Hematopoietic multipotent progenitor cell (in vitro differentiated cells): Measurements from ENCODE around the gene SPECC1. TPM values are rescaled to one million over a fixed set of nuclear protein-coding genes. Genes with fewer than 3 reads are reported as not detected.
A peak's percentile ranks its signal among the peaks of the same experiment; 100 is the strongest.
"Not testable (repeated sequence)": the region's sequence is repeated elsewhere in the genome, so short reads cannot be mapped to it uniquely, and the experiment has no call there.

Experiments used
- DNase-seq, 3 donors: peaks; one replicate each; pipeline ENCODE4 v3.0.0-alpha.2; 2011 to 2015; ENCODE audit warnings: low read depth in 2 of 3, low spot score in 2 of 3
- total RNA-seq: library from RNA; depleted of rRNA; stranded (reverse); fragments of >200 nt; gene quantifications from one replicate; pipeline ENCODE4 v1.2.3, GENCODE V29; 2012

Gene SPECC1
- total RNA-seq = 39.9 TPM

GRCh38 chr17:20009302-20010098 is at the start of gene SPECC1:
SPECC1 (plus strand) TSS chr17:20009359; CDS start chr17:20096652, 87,293 bp downstream.
- peak; percentile 79 to 89 (median 82) for DNase-seq

DNA sequence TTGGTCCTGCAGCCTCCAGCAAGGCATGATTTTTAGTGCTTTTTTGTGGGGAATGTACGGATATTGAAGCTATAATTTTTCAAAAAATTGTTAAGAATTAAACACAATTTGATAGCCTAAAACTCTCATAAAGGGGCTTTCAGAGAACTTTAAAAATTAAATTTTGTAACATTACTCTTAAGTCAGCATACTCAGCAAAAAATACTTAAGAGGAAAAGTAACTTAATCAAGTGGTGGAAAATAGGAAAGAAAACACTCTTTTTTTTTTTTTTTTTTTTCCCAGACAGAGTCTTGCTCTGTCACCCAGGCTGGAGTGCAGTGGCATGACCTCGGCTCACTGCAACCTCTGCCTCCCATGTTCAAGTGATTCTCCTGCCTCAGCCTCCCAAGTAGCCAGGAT is 46.2 kb upstream of the SPECC1 start:
- not testable (repeated sequence) for DNase-seq

GRCh38 chr17:19973156-19973555 is 36.0 kb upstream of the SPECC1 start:
- no peak for DNase-seq

GRCh38 chr17:19975601-19976000 is 33.6 kb upstream of the SPECC1 start:
- no peak for DNase-seq

- peak; percentile 78 to 92 (median 92) for DNase-seq
Observed at GRCh38 chr17:19977293-19978208, 31.6 kb upstream of the SPECC1 start, which contains the start of gene AKAP10. AKAP10 (minus strand) TSS chr17:19977828; CDS start chr17:19977679, 149 bp downstream.

DNA sequence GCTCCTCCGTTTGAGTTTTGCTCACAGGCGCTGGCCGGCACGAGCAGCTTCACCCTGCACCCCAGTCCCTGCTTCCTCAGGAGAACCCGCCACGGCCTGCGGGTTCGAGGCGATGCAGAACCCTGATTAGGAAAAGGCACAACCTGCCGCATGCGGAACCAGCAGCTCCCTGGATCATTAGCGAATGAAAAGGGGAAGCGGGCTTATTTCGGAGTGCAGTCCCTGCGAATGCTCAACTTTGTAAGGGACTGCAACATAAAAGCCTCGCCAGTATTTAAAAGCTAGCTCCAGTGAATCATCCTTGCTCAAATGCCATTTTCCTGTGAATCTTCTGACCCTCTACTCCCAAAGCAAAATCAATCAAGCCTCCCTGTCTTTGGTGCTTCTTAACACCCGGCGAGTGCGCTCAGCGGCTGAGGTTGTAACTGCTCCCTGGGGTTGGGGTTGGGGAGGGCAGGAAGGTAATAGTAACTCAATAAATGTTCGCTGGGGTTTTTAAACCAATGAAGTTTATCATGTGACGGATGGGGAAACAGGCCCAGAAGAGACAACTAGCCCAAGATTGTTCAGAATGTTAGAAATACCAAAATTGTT is 30.9 kb upstream of the SPECC1 start:
- peak in 2 of 3 donors; percentile 83 to 88 for DNase-seq

DNA sequence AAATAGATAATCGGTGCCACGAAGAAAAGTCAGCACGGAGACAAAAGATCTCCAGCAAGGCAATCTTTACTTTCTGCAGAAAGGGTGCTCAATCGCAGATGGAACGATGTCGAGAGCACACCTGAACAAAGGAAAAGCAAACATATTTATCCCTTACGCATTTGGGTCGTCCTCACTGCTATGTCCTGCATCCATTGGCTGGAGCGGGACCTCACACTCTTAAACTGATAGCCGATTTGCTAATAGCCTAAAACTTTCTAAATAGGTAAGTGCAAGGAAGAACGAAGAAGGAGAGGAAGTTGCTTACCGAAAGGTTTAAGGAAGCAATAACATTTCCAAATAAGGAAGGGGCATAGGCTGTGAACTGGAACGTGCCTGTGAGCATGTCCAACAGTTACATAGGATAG is 30.4 kb upstream of the SPECC1 start:
- DNase-seq = no peak

GRCh38 chr17:19979917-19980770 is 29.0 kb upstream of the SPECC1 start:
- DNase-seq = peak in 2 of 3 donors; percentile 46 to 50

DNA sequence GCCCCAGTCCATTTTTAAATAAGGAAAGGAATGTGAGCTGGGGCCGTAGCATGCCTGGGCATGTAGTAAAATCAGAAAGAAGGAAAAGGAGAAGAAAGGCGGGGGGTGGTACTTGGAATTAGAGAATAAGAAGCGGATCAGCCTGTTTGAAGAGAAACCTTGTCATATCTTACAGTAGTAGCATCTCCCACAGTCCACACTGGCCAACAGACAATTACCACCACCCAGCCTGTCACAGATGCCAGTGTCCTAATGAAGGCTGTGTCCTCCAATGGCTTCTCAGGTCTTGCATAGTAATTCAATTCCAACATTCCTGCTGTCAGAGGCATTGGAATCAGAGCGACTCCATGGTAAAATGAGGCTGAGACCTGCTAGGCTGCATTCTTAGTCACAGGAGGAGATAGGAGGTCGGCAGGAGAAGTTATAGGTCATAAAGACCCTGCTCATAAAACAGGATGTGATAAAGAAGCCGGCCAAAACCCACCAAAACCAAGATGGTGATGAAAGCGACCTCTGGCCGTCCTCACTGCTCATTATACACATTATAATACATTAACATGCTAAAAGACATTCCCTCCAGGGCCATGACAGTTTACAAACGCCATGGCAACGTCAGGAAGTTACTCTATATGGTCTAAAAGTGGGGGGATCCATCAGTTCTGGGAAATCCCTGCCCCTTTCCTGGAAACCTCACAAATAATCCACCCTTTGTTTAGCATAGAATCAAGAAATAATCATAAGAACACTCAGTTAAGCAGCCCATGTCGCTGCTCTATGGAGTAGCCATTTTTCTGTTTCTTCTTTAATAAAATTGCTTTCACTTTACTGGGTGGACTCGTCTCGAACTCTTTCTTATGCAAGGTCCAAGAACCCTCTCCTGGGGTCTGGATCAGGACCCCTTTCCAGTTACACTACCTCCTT is 22.0 kb upstream of the SPECC1 start:
- DNase-seq = no peak

DNA sequence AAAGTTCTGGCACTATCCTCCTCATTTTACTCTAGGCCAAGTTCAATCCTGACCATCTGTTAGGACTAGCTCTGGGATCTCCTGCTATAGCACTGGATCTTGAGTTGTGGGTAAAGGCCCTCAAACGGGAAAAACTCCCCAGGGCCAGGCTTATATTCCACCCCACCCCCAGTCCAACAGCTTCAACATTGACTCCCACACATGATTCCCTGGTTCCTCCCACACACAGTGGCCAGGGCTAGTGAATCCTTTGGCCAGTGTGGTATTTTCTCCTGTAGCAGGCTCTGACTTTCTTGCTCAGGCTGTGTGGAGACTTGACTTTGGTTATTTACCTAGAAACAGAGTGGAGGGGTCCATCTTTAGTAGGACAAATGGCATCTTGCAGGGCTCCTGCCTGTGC is 21.3 kb upstream of the SPECC1 start:
- DNase-seq = no peak

DNA sequence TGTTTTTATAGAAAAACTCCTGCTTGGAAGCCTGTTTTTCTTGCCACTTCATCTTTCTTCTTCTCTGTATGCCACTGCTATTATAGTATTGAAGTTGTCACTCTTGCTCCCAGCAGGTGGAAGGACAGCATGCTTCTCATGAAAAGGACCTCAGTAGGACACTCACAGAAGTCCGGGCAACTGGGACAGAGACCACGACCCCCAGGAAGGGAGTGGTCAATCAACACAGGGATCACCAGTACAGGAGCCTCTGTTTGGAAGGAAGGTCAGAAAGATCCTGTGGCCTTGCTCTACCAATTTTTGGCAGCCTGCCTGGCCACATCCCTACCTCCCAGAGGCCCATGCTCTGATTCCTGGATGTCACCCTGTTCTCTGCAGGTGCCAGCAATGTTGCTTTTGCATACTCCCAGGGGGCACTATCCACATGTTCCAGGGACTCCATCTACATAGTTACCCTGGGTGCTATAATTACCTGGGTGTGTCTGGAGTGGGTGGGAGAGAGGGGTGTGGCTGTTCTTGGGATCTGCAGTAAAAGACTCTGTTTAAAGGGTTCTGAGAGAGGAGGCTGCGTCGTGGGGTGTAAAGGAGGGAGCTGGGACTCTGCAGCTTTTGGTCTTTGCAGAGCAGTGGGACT is 17.8 kb upstream of the SPECC1 start:
- no peak for DNase-seq

GRCh38 chr17:19992803-19993713 is 16.1 kb upstream of the SPECC1 start:
- peak; percentile 54 to 94 (median 90) for DNase-seq

- DNase-seq = no peak
Observed at GRCh38 chr17:19996086-19996485, 13.1 kb upstream of the SPECC1 start.

GRCh38 chr17:19996502-19996901 is 12.7 kb upstream of the SPECC1 start:
- DNase-seq = peak in 2 of 3 donors; percentile 41 to 56

- DNase-seq = peak in 1 of 3 donors; percentile 23
Observed at GRCh38 chr17:20008242-20009051, 712 bp upstream of the SPECC1 start.

- DNase-seq = no peak
Observed at GRCh38 chr17:20009052-20009301, 182 bp upstream of the SPECC1 start.
